Measurements from ENCODE around the gene ME3.

Gene ME3

DNA sequence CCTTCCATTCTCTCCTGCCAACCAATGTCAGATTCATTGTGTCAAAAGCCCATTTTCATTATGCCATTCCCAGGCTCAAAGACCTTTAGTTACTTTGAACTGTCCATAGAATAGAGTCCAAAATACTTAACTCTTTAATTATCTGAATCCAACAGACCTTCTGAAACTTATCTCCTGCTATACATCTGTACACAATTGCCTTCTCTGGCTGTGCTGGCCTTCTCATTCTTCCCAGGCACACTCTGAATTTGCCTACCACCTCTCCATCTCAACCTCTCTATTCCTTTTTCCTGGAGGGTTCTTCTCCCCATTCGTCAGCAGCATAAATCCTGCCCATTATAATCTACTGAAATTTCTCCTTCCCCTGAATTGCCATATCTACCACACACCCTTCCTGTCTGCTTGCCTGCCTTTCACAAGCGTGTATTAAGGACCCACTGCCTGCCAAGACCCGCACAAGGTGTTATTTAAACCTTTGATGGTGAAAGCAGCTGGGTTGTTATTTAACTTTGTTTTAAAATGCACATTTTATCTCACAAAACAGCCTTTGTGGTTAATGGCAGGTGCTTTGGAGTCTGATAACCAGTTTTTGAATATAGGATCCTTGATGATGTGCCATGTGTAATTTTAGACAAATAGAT, 171.8 kb downstream of the ME3 start:
- H3K27ac ChIP-seq (replicated peaks; ENCODE audit: low read length), result no peak overlapping the region
- no peak overlapping the region for H2BK5ac ChIP-seq (ENCODE audit: low read length)
- H3K4me1 ChIP-seq (ENCODE audit: control insufficient read depth in 2 of 2, insufficient read depth in 1 of 2, low read depth in 1 of 2, low read length in 2 of 2), result peaks cover 1 to 10% of the 10 kb centered on the region in 2 donors
- H2AFZ ChIP-seq (ENCODE audit: low read length), result no peak overlapping the region
- H3K23ac ChIP-seq (ENCODE audit: low read depth, low read length, poor library complexity), result no peak overlapping the region
- H2BK15ac ChIP-seq (ENCODE audit: low read length), result no peak overlapping the region
- H4K91ac ChIP-seq (ENCODE audit: low read depth, low read length, poor library complexity), result no peak overlapping the region
- DNase-seq (ENCODE audit: low spot score), result no peak
- no peaks in the 10 kb centered on the region for H3K27me3 ChIP-seq (ENCODE audit: control insufficient read depth in 3 of 3, insufficient read depth in 3 of 3, low read depth in 1 of 3, low read length in 3 of 3)
- H3K36me3 ChIP-seq (replicated peaks in 1 of 2; ENCODE audit: control insufficient read depth in 2 of 2, insufficient read depth in 2 of 2, low read length in 2 of 2), result peaks cover 0 to 9% of the 10 kb centered on the region in 2 donors
- no peak overlapping the region for H2AK5ac ChIP-seq (ENCODE audit: low read depth, low read length)
- no peaks in the 10 kb centered on the region for H3K9me3 ChIP-seq (replicated peaks in 1 of 2; ENCODE audit: control insufficient read depth in 2 of 2, insufficient read depth in 1 of 2, low read depth in 1 of 2, low read length in 2 of 2)
- H3K4me3 ChIP-seq (ENCODE audit: low read length in 2 of 2), result no peak overlapping the region
- no peak overlapping the region for H3K4ac ChIP-seq (ENCODE audit: low read length)
- no peak overlapping the region for H3K9ac ChIP-seq (ENCODE audit: low read depth, low read length, poor library complexity)
- no peak overlapping the region for H3K14ac ChIP-seq (ENCODE audit: low read length)
- H2BK12ac ChIP-seq (ENCODE audit: low read length), result no peak overlapping the region
- no peak overlapping the region for H4K8ac ChIP-seq (ENCODE audit: low read depth, low read length)
- no peak overlapping the region for H3K4me2 ChIP-seq (ENCODE audit: insufficient read depth, low read length, poor library complexity, severe bottlenecking)
- WGBS, 2 donors (ENCODE audit: extremely low coverage in 2 of 2, insufficient read length in 2 of 2, insufficient replicate concordance in 1 of 2), result no CpG with 5 or more reads among the region's 3 CpGs
- H2BK120ac ChIP-seq (ENCODE audit: low read depth, low read length), result no peak overlapping the region
- H3K79me1 ChIP-seq (ENCODE audit: low read depth, low read length), result peaks cover 2% of the 10 kb centered on the region
- peak overlapping the region; percentile 30 for H3K18ac ChIP-seq (ENCODE audit: low read length)

GRCh38 chr11:86499723-86500129, 172.7 kb downstream of the ME3 start:
- no peak overlapping the region for H3K4me3 ChIP-seq (ENCODE audit: low read length in 2 of 2)
- peaks cover 2% of the 10 kb centered on the region for H3K79me1 ChIP-seq (ENCODE audit: low read depth, low read length)
- H2BK12ac ChIP-seq (ENCODE audit: low read length), result no peak overlapping the region
- H2BK15ac ChIP-seq (ENCODE audit: low read length), result no peak overlapping the region
- H2BK120ac ChIP-seq (ENCODE audit: low read depth, low read length), result no peak overlapping the region
- H2AK5ac ChIP-seq (ENCODE audit: low read depth, low read length), result no peak overlapping the region
- H3K9me3 ChIP-seq (replicated peaks in 1 of 2; ENCODE audit: control insufficient read depth in 2 of 2, insufficient read depth in 1 of 2, low read depth in 1 of 2, low read length in 2 of 2), result no peaks in the 10 kb centered on the region
- no peak overlapping the region for H4K91ac ChIP-seq (ENCODE audit: low read depth, low read length, poor library complexity)
- peaks cover 0 to 7% of the 10 kb centered on the region in 2 donors for H3K36me3 ChIP-seq (replicated peaks in 1 of 2; ENCODE audit: control insufficient read depth in 2 of 2, insufficient read depth in 2 of 2, low read length in 2 of 2)
- H3K4me2 ChIP-seq (ENCODE audit: insufficient read depth, low read length, poor library complexity, severe bottlenecking), result no peak overlapping the region
- H3K27ac ChIP-seq (replicated peaks; ENCODE audit: low read length), result no peak overlapping the region
- H2BK5ac ChIP-seq (ENCODE audit: low read length), result no peak overlapping the region
- no peaks in the 10 kb centered on the region for H3K27me3 ChIP-seq (ENCODE audit: control insufficient read depth in 3 of 3, insufficient read depth in 3 of 3, low read depth in 1 of 3, low read length in 3 of 3)
- WGBS, 2 donors (ENCODE audit: extremely low coverage in 2 of 2, insufficient read length in 2 of 2, insufficient replicate concordance in 1 of 2), result no CpG with 5 or more reads among the region's 4 CpGs
- H2AFZ ChIP-seq (ENCODE audit: low read length), result no peak overlapping the region
- H4K8ac ChIP-seq (ENCODE audit: low read depth, low read length), result no peak overlapping the region
- H3K4ac ChIP-seq (ENCODE audit: low read length), result no peak overlapping the region
- DNase-seq (ENCODE audit: low spot score), result no peak
- no peak overlapping the region for H3K23ac ChIP-seq (ENCODE audit: low read depth, low read length, poor library complexity)
- H3K9ac ChIP-seq (ENCODE audit: low read depth, low read length, poor library complexity), result no peak overlapping the region
- H3K18ac ChIP-seq (ENCODE audit: low read length), result no peak overlapping the region
- no peak overlapping the region for H3K14ac ChIP-seq (ENCODE audit: low read length)
- H3K4me1 ChIP-seq (ENCODE audit: control insufficient read depth in 2 of 2, insufficient read depth in 1 of 2, low read depth in 1 of 2, low read length in 2 of 2), result peaks cover 6 to 14% of the 10 kb centered on the region in 2 donors

GRCh38 chr11:86497836-86498235, 174.6 kb downstream of the ME3 start:
- Histone ChIP-seq H2BK15ac (ENCODE audit: low read length) (no peak overlapping the region), H3K27ac (replicated peaks; ENCODE audit: low read length) (no peak overlapping the region), H2AFZ (ENCODE audit: low read length) (no peak overlapping the region), H3K23ac (ENCODE audit: low read depth, low read length, poor library complexity) (no peak overlapping the region), H3K9me3 (replicated peaks in 1 of 2; ENCODE audit: control insufficient read depth in 2 of 2, insufficient read depth in 1 of 2, low read depth in 1 of 2, low read length in 2 of 2) (no peaks in the 10 kb centered on the region), H2BK5ac (ENCODE audit: low read length) (no peak overlapping the region), H4K91ac (ENCODE audit: low read depth, low read length, poor library complexity) (no peak overlapping the region), H4K8ac (ENCODE audit: low read depth, low read length) (no peak overlapping the region), H3K9ac (ENCODE audit: low read depth, low read length, poor library complexity) (no peak overlapping the region), H3K18ac (ENCODE audit: low read length) (peak overlapping the region; percentile 58), H3K4me3 (ENCODE audit: low read length in 2 of 2) (peak overlapping the region in 1 of 2 donors; percentile 5), H3K4me1 (ENCODE audit: control insufficient read depth in 2 of 2, insufficient read depth in 1 of 2, low read depth in 1 of 2, low read length in 2 of 2) (peaks cover 6 to 8% of the 10 kb centered on the region in 2 donors), H3K14ac (ENCODE audit: low read length) (no peak overlapping the region), H3K4ac (ENCODE audit: low read length) (no peak overlapping the region), H2BK12ac (ENCODE audit: low read length) (no peak overlapping the region), H3K36me3 (replicated peaks in 1 of 2; ENCODE audit: control insufficient read depth in 2 of 2, insufficient read depth in 2 of 2, low read length in 2 of 2) (peaks cover 0 to 12% of the 10 kb centered on the region in 2 donors), H3K79me1 (ENCODE audit: low read depth, low read length) (peaks cover 2% of the 10 kb centered on the region), H3K27me3 (ENCODE audit: control insufficient read depth in 3 of 3, insufficient read depth in 3 of 3, low read depth in 1 of 3, low read length in 3 of 3) (no peaks in the 10 kb centered on the region), H2BK120ac (ENCODE audit: low read depth, low read length) (no peak overlapping the region), H3K4me2 (ENCODE audit: insufficient read depth, low read length, poor library complexity, severe bottlenecking) (no peak overlapping the region), H2AK5ac (ENCODE audit: low read depth, low read length) (no peak overlapping the region)
- no peak for DNase-seq (ENCODE audit: low spot score)
- WGBS, 2 donors (ENCODE audit: extremely low coverage in 2 of 2, insufficient read length in 2 of 2, insufficient replicate concordance in 1 of 2), result no CpG with 5 or more reads among the region's 10 CpGs

- Histone ChIP-seq H3K23ac (ENCODE audit: low read depth, low read length, poor library complexity) (no peak overlapping the region), H2BK5ac (ENCODE audit: low read length) (no peak overlapping the region), H3K4me3 (ENCODE audit: low read length in 2 of 2) (no peak overlapping the region), H2AFZ (ENCODE audit: low read length) (peak overlapping the region; percentile 32), H4K8ac (ENCODE audit: low read depth, low read length) (no peak overlapping the region), H3K9me3 (replicated peaks in 1 of 2; ENCODE audit: control insufficient read depth in 2 of 2, insufficient read depth in 1 of 2, low read depth in 1 of 2, low read length in 2 of 2) (no peaks in the 10 kb centered on the region), H3K9ac (ENCODE audit: low read depth, low read length, poor library complexity) (no peak overlapping the region), H3K4me1 (ENCODE audit: control insufficient read depth in 2 of 2, insufficient read depth in 1 of 2, low read depth in 1 of 2, low read length in 2 of 2) (peaks cover 6 to 8% of the 10 kb centered on the region in 2 donors), H2BK120ac (ENCODE audit: low read depth, low read length) (no peak overlapping the region), H3K14ac (ENCODE audit: low read length) (no peak overlapping the region), H3K4ac (ENCODE audit: low read length) (no peak overlapping the region), H2BK15ac (ENCODE audit: low read length) (no peak overlapping the region), H3K27ac (replicated peaks; ENCODE audit: low read length) (no peak overlapping the region), H3K18ac (ENCODE audit: low read length) (peak overlapping the region; percentile 54), H3K27me3 (ENCODE audit: control insufficient read depth in 3 of 3, insufficient read depth in 3 of 3, low read depth in 1 of 3, low read length in 3 of 3) (no peaks in the 10 kb centered on the region), H2BK12ac (ENCODE audit: low read length) (no peak overlapping the region), H4K91ac (ENCODE audit: low read depth, low read length, poor library complexity) (no peak overlapping the region), H3K36me3 (replicated peaks in 1 of 2; ENCODE audit: control insufficient read depth in 2 of 2, insufficient read depth in 2 of 2, low read length in 2 of 2) (peaks cover 0 to 12% of the 10 kb centered on the region in 2 donors), H2AK5ac (ENCODE audit: low read depth, low read length) (no peak overlapping the region), H3K4me2 (ENCODE audit: insufficient read depth, low read length, poor library complexity, severe bottlenecking) (no peak overlapping the region), H3K79me1 (ENCODE audit: low read depth, low read length) (no peaks in the 10 kb centered on the region)
- WGBS, 2 donors (ENCODE audit: extremely low coverage in 2 of 2, insufficient read length in 2 of 2, insufficient replicate concordance in 1 of 2), result no CpG with 5 or more reads among the region's 2 CpGs
- DNase-seq (ENCODE audit: low spot score), result no peak
Observed at GRCh38 chr11:86497310-86497709, 175.1 kb downstream of the ME3 start.

All from neuronal stem cell (in vitro differentiated cells).